ENCODE data around the gene SNCG.

Gene SNCG

DNA sequence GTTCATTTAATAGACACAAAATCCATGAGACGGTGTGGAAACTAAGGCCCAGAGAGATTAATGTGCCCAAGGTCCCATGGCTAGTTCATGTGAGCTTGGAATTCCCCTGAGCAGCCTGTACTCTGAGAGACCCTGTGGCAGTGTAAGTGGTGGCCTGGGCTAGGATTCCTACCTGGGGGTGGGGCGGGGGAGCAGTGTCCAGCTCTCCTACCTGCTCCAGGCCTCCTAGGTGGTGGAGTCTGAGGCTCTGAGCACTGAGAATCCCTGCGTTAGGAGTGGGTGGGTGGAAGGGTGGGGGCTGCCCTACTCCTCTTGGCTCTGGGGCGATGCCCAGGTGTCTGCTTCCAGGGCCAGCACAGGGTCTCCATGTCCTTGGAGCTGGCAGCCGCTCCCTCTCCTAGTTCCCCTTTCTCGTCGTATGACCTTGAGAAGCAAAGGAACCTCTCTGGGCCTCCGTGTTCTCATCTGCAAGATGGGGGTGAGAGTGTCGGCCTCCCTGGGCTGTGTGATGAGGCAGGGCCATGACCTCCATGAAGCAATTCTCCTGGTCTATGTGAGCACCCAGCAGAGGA lies 2.5 kb downstream of the SNCG start:
- no peak for DNase-seq (ENCODE audit: low read depth in 2 of 2)

GRCh38 chr10:86961481-86962091 lies 3.2 kb downstream of the SNCG start:
- no peak for DNase-seq (ENCODE audit: low read depth in 2 of 2)

- DNase-seq (ENCODE audit: low read depth in 2 of 2) = no peak
Measured at GRCh38 chr10:86962136-86962980, 4.0 kb downstream of the SNCG start.

DNA sequence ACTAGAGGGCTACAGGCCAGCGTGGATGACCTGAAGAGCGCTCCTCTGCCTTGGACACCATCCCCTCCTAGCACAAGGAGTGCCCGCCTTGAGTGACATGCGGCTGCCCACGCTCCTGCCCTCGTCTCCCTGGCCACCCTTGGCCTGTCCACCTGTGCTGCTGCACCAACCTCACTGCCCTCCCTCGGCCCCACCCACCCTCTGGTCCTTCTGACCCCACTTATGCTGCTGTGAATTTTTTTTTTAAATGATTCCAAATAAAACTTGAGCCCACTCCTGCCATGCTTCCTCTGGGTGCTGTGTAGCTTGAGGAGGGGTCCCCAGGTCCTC lies 4.5 kb downstream of the SNCG start:
- DNase-seq (ENCODE audit: low read depth in 2 of 2) = no peak

DNA sequence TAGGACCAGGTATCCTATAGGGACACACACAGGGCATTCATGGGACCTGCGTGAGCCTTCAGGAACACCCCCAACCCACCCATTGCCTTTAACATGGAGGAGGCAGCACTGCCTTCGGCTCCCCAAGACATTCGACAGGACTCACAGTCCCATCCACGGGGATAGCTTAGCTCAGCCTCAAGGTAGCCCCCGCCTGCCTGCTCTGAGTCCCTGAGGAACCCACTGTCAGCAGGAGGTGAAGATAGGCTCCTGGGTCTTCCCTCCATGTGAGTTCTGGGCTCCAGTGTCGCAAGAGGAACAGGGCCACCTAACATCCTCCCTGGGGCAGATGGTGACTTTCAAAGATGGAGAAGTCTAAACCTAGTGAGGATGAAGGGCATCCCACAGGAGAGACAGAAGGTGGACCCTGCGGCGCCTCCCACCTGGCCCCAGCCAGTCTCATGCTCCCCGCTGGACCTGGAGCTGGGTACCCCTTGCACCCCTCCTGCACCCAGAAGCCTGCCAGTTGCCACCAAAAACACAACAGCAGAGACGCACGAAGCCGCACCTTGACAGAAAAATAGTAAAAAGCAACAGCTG lies 5.0 kb downstream of the SNCG start:
- no peak for DNase-seq (ENCODE audit: low read depth in 2 of 2)

DNA sequence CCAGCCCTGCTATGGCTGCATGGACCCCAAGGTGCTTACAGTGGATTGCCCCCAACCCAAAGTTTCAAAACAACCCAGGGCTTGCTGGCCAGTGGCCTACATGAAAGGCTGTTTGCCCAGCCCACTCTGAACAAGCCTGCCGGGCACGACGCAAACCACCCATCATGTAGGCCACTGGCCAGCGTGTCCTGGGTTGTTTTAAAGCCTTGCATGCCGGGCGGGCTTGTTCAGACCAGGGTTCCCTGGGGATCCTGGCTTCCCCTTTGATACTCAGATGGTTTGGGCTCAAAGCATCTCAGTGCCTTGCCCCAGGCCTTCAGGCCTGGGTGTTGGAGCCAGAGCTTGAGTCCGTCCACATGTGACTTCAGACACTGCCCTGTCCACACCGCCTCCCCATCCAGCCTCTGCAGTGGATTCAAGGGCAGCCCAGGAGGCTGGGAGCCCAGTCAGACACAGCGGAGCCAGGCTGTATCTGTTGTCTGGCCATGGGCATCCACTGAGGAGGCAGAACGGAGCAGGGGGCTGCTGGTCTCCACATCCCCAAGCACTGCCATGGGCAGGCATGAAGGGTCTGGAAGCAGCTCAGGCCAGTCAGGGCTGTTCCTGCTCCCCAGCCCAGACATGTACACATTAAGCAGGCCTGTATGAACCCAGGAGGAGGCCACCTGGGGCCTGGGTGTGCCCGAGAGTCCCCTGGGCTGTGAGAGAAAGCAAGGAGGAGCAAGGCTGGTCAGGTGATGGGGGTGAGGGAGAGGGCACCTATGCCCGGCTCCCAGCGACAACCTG lies 5.9 kb downstream of the SNCG start:
- no peak for DNase-seq (ENCODE audit: low read depth in 2 of 2)

GRCh38 chr10:86964847-86965190 lies 6.4 kb downstream of the SNCG start:
- DNase-seq (ENCODE audit: low read depth in 2 of 2) = no peak

GRCh38 chr10:86965986-86966654 lies 7.7 kb downstream of the SNCG start:
- DNase-seq (ENCODE audit: low read depth in 2 of 2) = no peak

DNA sequence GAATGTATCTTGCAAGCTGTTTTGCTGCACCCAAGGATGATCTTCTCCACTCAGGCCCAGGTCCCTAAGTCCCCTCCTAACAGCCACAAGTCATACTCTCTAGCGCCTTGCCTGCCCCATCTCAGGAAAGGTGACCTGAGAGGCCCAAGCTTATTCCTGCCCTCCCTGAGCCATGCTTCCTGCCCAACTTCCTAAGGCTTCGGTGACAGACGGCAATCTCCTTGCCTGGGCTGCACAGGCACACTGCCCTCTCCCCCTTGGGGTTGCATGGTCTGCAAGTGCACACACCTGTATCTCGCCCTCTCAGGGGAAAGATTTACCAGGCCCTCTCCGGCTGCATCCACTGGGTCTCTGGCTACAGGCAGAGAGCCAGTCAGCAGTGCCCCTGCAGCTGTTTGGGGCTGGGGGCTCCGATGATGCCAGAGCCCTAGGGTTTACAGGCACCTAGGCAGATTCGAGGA lies 9.1 kb downstream of the SNCG start:
- no peak for DNase-seq (ENCODE audit: low read depth in 2 of 2)

DNA sequence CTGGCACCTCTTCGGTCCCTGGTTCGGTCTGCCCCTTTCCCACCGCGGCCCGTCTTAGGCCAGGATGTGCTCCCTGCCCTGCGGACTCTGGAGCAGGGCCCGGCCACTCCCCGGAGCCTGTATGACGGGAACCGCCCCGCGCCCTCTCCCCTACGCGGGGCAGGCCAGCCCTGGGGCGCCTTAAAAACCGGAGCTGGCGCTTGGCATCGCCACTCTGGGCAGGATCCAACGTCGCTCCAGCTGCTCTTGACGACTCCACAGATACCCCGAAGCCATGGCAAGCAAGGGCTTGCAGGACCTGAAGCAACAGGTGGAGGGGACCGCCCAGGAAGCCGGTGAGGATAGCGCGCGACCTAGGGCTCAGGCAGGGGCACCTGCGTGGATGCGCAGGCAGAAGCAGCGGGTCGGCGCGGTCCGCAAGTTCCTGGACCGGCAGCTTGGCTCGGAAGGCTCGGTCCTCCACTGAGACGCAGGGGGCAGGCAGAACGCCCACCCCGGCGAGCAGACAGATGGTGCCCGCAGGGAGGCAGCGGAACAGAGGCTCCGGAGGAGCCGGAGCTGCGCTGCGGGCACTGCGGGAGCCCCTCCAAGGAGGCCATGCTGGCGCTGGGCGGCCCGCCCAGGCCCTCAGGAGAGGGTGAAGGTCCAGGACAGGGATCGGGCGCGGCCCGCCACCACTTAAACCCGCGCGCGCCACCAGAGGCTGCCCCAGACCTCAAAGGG lies 10.0 kb downstream of the SNCG start, which contains the start of gene ADIRF:
Gene ADIRF, plus strand, starts transcription at position 212 of the 723 bp plus-strand sequence. Its CDS starts 63 bp downstream, at position 275.
- no peak for DNase-seq (ENCODE audit: low read depth in 2 of 2)

DNA sequence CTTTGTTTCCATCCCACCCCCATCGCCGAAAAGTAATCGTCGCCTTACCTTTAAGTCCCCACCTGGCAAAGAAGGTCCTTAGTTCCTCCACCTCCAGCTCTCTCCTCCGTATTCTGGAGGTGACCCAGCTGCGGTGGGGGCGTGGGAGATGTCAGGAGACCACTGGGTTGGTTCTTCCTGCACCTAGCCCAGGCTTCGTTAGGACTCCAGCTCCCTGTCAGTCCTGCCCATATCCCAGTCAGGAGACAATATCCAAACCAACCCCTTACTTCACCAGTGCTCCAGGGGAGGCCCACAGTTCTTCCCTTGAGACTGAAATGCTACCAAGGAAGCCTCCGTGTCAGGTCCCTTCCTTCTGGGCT lies 10.6 kb downstream of the SNCG start:
- no peak for DNase-seq (ENCODE audit: low read depth in 2 of 2)

DNA sequence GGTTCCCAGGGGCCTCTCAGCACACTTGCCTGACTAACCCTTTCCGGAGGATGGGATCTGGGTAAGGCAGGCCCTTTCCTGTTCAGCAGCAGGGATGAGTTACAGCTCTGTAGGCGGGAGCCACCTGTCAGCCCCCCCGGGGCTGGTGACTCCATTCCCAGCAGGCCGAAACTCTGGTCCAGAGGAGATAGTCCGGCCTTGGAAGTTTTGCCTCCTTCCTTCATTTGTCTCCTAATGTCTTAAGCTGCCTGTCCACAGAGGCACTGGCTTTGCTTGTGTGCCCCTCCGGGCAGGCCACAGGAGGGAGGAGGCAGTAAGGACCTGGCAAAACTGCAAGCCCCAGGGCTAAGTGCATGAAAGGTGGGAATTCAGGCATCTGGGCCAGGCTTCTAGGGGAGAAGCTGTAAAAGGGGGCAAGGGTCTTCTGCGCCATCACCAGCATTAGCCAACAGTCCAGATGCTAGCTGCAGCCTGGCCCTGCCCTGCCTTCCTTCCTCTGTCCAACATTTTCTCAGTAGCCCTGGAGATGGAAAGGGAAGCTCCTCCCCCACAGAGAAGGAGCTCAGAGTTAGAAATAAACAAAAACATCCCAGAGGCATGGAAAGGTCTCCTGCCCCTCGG lies 11.1 kb downstream of the SNCG start:
- no peak for DNase-seq (ENCODE audit: low read depth in 2 of 2)

DNA sequence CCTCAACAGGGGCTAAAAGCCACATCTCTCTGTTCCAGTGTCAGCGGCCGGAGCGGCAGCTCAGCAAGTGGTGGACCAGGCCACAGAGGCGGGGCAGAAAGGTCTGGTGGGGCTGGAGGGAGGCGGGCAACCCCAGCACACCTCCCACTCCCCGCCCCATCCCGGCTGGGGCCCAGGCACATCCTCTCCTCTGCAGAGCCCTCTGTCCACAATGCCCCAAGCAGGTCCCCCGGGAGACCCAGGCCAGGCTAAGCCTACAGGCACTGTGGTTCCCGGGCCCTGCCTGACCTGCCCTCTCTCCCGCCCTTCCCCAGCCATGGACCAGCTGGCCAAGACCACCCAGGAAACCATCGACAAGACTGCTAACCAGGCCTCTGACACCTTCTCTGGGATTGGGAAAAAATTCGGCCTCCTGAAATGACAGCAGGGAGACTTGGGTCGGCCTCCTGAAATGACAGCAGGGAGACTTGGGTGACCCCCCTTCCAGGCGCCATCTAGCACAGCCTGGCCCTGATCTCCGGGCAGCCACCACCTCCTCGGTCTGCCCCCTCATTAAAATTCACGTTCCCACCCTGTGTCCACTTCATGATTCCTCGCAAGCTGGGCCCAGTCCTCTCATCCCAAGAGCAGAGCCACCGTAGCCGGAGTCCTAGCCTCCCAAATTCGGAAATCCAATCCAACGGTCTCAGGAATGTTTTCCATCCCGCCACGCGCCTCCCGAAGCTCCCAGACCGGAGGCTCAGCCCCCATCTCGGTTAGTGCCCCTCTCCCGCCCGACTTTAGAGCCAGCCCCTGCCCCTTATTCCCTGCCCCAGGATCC lies 12.0 kb downstream of the SNCG start:
- no peak for DNase-seq (ENCODE audit: low read depth in 2 of 2)

DNA sequence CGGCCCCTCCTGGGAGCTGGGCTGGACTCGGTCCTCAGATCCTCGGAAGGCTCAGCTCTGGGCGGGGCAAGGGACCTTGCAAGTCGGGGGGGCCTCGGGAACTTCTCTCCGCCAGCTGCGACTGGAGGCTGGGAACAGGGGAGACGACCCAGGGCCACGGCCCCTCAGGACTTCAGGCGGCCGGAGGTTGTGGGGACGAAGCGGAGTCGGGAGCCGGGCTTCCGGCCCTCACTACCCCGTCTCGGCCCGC lies 12.5 kb downstream of the SNCG start:
- DNase-seq (ENCODE audit: low read depth in 2 of 2) = no peak

- DNase-seq (ENCODE audit: low read depth in 2 of 2) = peak; percentile 73 to 79
Measured at GRCh38 chr10:86971232-86971991, 13.0 kb downstream of the SNCG start.

- no peak for DNase-seq (ENCODE audit: low read depth in 2 of 2)
Measured at GRCh38 chr10:86972613-86973380, 14.4 kb downstream of the SNCG start.

- no peak for DNase-seq (ENCODE audit: low read depth in 2 of 2)
Measured at GRCh38 chr10:86974484-86974883, 16.1 kb downstream of the SNCG start.

DNA sequence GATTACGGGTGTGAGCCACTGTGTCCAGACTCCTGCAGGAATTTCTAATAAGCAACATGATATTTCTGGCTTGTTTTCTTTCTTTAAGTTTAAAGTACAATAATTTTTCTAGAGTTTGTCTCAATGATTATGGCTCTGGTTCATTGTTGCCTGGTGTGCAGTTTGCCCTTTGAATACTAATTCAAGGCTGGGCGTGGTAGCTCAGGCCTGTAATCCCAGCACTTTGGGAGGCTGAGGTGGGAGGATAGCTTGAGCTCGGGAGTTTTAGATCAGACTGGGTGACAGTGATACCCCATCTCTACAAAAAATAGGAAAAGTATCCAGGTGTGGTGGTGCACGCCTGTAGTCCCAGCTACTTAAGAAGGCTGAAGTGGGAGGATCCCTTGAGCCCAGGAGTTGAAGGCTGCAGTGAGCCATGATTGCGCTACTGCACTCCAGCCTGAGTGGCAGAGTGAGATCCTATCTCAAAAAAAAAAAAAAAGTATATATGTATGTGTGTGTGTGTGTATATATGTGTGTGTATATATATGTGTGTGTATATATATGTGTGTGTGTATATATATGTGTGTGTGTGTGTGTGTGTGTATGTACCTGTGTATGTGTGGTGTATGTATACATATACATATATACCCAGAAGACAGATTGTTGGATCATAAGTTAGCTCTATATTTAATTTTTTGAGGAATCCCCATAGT lies 18.1 kb downstream of the SNCG start:
- no peak for DNase-seq (ENCODE audit: low read depth in 2 of 2)

All from activated CD8-positive, alpha-beta memory T cell treated with anti-CD3 and anti-CD28 coated beads for 4 hours (primary cell).